Fibroblast of skin of left quadriceps (primary cell): Measurements from ENCODE around the gene CAMTA1.

Experiments
- DNase-seq, 2 experiments: peaks; one replicate each; pipeline ENCODE4 v3.0.0-alpha.2; 2013; ENCODE audit warnings: low read depth in 2 of 2

Gene CAMTA1

DNA sequence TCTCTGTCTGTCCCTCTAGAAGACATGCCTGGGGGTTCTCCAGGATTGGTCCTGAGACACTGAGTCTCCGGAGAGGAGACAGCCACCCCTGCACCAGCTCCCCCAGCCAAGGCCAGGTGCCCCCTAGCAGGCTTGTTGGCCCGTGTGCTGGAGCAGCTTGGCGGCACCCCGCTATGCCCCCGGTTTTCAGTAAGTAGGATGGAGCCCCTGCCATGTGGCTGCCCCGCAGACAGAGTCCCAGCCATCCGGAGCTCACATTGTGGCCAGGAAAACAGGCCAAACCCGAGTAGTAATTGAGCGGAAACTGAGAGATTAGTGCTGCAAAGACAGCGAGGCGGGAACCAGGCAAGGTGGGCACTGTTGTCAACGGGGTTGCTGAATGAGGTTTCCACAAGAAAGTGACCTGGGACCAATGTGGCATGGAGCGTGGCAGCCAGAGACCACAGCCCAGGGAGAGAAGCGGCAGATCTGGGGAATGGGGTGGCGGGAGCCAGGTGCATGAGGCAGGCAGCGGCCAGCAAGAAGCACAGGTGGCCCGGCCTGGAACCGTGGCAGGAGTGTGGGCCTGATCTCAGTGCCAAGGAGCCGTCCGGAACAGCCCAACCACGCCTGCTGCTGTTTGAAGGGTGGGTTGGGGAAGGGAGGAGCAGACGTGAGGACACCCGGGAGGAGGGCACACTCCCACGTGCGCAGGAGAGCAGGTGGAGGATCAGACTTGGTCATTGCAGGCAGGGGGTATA is 848.4 kb downstream of the CAMTA1 start:
- DNase-seq: no peak

DNA sequence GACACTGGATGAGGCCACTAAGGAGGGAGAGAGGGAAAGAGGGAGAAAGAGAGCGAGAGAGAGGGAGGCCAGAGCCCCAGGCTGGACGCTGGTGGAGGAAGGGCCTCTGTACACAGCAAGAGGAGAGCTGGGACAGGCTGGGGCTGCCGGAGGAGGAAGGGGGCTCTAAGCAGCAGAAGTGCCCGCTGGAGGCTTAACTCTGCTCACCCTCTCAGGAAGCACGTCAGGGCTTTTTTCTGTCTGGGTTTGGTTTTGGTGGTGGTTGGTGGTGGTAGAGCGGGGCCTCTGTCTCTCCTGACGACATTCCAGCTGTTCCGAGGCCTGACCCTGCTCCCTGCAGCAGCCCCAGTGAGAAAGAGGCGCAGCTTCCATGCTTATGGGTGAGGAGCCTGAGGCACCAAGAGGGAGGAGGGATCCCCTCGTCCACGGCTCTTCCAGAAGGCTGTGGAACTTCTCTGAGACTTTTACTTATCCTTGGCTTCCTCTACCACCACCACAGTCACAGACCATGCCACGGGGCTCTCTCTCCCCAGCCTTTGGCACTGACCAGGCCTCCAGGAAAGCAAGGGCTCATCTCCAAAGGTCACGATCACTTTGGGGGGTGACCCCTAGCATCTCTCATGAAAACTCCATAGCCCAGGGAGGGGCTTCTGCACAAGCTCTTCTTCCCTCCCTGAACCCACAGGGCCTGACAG is 849.4 kb downstream of the CAMTA1 start:
- DNase-seq: no peak

DNA sequence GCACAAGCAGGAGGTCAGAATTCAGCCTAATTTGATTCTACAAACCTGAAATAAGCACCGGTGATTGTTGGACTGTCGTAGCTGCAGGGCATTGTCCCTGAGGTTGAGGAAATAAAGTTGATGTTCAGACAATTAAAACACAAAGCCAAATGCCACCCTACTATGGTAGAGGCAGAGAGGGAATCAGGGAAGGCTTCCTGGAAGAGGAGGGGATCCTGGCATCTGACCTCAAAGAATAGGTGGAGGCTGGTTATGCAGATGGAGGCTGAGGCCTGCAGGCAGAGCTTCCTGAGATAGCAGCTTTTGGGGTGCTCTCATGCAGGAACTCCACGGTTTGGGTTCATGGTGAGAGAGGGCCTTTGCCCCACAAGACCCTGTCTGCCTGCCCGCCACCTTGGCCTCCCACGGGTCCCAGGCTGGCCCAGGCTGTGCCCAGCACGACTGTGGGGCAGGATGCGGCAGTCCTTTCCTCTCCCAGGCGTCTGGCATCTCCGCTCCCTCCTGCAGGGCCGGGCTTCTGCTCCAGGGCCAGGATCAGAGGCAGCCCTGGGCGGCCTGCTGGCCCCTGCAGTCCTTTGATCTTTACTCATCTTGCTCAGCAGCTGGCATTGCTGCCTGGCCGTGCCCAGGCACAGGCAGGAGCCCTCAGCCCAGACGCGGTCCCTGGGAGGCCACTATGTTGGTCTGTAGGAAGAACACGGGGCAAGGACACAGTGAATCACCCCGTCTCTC is 851.7 kb downstream of the CAMTA1 start:
- DNase-seq: no peak

DNA sequence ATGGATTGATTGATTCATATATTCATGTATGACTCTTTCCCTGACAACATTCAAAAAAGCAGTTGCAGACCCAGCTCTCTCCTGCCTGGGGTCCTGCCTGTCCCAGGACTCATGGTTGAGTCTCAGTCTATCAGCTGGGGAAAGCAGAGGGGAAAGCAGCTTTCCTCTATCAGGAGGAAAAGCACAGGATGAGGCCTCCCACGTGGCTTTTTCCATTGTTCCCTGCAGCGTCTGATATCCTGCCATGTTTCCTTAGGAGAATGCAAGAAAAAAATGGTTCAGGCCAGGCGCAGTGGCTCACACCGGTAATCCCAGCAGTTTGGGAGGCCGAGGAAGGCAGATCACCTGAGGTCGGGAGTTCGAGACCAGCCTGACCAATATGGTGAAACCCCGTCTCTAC is 852.8 kb downstream of the CAMTA1 start:
- DNase-seq: no peak

DNA sequence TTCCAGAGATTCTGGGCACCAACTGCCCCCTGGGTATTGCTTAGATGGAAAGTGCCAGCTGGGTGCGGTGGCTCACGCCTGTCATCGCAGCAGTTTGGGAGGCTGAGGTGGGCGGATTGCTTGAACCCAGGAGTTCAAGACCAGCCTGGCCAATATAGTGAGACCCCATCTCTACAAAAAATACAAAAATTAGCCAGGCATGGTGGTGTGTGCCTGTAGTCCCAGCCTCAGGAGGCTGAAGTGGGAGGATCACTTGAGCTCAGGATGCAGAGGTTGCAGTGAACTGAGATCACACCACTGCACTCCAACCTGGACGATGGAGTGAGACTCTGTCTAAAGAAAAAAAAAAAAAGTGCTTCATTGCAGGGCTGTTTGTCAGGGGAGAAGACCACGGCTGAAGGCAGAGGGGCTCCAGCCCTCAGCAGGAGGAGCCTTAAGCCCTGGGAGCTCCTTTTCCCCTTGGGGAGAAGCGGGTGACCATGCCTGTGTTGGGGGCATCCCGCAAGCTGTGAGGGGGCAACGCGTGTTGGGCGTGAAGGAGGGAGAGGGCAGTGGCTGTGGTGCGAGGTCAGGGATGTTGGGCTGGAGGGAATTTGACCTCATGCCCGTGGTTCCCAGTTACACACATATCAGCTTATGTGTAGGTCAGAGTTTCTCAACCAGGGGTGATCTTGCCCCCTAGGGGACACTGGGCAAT is 854.3 kb downstream of the CAMTA1 start:
- no peak for DNase-seq

DNA sequence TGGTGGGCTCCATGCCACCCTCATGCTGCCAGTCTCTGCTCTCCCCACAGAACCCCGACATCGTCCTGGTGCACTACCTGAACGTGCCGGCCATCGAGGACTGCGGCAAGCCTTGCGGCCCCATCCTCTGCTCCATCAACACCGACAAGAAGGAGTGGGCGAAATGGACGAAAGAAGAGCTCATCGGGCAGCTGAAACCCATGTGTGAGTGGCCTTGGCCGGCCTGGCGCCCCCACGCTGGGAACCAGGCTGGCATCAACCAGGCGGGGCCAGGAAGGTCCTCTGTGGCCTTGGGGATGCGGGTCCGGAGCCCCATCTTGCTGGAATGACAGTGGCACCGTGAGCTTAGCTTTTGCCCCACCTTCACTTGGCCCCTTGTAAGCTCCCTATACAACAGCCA is 855.1 kb downstream of the CAMTA1 start:
- DNase-seq: no peak

DNA sequence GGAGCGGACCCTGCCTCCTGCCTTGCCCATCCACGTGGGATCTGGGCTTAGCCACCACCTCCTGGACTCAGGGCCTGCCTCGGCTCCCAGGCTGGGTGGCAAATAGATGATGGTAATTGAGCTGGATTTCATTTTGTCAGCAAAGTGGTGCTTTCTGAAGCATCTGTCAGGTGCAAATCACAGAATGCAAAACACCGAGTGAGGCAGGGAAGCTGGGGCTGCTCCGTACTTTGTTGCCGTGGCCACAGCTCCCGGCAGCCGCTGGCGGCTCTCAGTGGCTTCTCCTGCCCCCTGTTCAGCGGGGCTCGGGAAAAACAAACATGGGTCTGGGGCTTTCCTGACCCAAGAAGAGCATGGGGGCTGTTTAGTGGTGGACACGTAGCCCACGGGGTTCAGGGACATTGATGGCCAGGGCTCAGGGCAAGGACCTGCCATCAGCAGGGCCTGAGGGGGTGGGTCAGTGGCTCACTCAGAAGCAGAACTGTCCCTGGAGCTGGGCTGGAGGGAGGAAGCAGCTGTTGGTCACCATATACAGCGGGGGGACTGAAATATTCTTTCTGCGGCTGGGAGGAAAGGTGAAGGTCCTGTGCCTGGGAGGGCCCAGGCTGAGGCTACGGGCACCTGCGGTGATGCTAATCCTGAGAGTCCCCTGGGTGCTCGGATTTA is 855.8 kb downstream of the CAMTA1 start:
- DNase-seq: no peak

DNA sequence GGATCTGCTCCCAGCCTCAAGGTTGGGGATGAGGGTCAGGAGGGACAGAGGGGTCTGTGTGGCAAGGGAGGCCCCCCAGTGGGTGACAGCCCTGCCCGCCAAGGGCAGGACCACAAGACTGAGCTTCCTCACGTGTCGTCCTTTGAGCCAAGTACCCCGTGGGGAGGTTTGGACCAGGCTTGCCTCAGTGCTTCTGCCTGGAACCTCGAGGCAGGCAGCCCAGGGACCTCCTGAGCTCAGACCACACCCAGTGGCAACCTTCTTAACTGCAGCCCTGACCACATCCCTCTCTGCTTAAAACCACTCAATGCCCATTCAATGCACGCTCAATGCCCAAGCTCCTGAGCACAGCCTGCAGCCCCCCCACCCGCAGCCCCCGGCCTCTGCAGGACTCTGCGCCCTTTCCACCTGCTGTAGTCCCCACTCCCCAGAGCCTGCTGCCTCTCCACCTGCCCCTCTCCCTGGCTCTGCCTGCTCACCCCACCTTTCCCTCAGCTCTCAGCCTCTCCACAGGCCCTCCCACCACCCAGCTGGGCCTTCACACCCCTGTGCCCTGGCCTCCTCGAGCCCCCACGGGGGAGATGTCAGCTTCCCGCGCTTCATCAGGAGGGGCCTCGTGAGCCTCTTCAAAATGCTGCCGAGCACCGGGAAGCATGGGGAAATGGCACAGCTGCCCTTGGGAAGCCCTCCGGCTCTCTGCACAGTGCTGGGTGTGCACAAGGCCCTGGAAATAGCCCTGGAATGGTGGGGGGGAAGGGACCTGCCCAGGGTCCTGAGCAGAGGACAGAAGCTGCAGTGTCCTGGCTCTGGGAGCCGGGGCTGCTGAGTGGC is 856.5 kb downstream of the CAMTA1 start:
- DNase-seq: no peak

DNA sequence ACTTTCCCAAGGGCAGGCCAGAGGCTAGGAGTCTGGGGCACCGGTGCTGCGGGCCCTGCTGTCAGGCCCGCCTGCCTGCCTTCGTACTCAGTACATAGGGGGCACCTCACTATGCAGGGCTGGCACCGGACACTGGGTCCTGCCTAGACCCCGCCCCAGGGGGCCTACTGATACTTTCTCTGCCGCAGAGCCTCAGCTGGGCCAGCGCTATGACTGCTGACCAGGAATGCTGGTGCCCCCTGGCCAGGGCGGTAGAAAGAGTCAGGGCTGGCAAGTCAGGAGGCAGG is 857.1 kb downstream of the CAMTA1 start:
- DNase-seq: no peak

DNA sequence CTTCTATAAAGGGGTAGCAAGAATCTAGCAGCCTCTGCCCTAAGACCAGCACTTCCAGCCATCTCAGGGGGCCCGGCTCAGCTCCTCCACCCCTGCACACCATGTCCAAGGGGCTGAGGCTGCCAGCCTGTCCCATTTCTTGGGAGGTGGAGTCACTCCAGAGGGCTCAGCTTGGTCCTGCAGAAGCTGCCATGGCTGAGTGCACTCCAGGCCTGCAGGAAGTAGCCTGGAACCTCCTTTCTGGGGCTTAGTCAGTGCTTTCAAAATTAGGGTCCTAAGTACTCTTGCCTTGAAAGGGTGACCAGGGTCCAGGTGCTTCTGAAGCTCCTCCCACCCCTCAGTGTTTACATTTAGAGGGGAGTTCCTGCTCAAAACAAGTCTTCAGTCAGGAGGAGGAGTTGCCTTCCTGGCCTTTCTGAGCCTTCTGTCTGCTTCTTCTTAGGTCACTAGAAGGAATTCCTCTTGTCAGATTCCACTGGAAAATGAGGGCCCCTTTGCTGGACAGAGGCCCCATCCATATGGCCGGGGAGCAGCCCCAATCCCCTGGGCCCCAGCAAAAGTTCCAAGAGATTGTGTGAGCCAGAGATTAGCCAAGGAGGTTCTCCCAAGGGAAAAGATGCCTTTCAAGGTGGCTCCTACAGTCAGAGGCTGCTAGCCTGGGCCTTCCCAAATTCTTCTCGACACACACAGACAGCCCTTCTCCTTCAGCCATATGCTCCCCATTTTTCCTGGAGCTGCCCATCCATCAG is 857.7 kb downstream of the CAMTA1 start:
- DNase-seq: peak in 1 of 2 experiments; percentile 10

DNA sequence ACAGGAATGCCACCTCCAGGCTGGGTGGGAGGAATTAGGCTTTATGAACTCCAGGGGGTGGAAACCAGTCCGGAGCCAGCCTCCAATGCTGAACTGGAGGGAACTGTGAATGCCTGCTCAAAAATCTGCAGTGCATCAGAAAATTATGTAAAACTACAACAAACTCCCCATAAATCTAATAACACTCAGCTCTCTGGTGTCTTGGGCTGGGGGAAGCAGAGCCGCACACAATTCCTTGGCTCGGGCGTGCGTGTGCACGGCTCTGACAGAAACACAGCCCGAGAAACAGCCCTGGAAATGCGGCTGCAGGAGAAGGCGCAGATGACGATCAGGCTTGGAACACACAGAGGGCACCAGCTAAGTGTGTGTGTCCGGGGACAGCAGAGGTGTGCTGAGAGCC is 858.3 kb downstream of the CAMTA1 start:
- DNase-seq: peak in 1 of 2 experiments; percentile 25

DNA sequence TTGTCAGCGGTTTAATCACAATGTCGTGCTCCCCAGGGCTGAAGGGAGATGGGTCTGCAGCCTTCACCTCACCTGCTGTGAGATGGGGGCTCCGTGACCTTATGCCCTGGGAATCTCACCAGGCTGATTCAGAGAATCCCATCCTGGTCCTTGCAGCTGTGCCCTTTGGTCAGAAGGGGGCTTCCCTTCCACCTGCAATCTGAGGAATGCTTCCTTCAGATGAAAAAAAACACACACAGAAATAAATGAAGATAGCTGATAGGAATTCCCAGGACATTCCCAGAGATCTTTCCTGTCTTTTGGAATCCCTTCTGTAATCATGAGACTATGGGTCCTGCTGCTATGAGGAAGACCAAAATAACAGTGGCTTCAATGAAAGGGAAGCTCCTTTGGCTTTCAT is 858.8 kb downstream of the CAMTA1 start:
- no peak for DNase-seq

DNA sequence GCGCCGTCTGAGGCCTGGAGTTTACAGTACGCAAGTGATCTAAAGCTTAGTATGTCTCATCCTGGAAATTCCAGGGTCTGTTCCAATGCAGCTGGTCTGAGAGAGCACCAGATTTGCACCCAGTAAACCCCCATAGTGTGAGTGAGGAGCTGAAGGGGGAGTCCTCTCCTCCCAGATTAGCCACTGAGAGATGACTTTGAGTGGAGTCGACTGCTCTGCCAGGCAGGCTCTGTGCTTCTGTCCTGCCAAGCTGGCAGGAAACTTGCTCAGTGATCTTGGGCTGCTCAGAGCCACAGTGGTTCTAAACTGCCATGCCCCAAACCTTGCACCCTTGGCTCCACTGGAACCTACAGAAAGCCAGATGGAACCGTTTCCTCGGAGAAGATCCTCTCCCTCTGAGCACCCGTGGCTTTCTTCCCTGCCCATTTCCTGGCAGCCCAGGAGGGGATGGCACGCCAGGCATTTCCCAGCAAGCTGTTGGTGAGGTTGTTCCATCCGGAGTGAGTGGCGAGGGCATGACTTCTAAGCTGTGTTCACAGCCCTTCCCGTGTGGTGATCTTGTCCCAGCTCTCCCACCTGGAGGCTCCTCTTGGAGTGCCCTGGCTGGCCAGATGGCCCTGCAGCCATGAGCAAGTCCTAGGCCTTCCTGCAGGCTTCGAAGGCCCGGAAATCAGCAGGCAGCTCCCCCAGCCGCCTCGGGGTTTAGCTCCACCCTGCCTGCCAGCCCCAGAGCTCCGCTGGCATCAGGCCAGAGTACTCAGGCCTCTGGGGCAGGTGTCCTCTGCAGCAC is 859.9 kb downstream of the CAMTA1 start:
- no peak for DNase-seq

DNA sequence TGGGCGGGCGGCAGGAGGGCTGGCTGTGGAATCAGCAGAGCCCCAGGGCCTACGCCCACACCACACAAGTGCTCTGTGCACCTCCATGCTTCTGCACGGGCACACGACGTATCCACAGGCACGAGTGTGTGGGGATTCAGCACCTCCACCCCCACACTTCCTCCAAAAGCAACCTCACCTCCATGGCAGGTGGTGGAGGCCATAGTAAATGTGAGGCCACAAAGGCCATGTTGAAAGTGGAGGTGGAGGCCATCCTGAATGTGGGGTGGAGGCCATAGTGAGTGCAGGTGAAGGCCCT is 860.4 kb downstream of the CAMTA1 start:
- no peak for DNase-seq

DNA sequence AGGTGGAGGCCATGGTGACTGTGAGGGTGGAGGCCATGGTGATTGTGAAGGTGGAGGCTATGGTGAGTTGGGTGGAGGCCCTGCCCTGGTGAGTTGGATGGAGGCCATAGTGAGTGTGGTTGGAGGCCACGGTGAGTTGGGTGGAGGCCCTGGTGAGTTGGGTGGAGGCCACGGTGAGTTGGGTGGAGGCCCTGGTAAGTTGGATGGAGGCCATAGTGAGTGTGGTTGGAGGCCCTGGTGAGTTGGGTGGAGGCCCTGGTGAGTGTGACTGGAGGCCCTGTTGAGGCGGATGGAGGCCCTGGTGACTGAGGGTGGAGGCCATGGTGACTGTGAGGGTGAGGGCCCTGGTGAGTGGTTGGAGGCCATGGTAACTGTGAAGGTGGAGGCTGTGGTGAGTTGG is 860.9 kb downstream of the CAMTA1 start:
- DNase-seq: no peak

DNA sequence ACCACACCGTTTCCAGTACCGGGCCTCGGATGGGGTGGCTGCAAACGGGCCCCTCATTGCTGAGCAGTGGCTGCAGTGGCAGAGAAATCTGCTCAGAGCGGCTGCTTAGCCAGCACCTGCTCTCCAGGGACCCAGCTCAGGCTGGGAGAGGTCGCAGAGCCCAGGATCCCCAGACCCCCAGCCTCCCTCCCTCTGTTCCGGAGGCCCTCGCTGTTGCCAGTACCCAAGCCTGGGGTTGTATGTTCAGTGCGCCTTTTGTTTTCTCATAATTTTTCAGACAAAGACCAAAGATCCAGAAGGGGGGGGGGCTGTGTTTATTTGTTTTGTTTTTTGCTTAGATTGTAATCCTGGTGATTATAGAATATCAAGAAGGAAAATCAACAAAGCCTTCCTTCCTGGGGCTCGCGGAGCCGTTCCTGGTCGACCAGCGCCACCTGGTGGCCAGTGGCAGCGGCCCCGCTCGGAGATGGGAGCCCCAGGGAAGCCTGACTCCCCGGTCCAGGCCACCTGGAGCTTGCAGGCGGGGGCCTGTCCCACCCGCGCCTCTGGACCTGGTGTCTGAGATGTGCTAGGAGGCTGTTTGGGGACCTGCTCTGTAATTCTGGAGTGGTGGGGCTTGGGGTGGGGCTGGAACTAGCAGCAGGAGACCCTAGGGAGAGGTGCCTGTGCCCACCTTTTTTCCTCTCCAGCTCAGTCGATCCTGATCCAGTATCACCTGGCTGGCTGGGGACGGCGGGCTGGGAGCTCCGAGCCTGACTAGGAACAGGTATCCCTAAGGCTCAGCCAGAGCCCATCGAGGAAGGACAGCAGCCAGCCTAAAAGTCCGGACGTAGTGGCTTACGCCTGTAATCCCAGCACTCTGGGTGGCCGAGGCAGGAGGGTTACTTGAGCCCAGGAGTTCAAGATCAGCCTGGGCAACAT is 862.0 kb downstream of the CAMTA1 start:
- DNase-seq: no peak

DNA sequence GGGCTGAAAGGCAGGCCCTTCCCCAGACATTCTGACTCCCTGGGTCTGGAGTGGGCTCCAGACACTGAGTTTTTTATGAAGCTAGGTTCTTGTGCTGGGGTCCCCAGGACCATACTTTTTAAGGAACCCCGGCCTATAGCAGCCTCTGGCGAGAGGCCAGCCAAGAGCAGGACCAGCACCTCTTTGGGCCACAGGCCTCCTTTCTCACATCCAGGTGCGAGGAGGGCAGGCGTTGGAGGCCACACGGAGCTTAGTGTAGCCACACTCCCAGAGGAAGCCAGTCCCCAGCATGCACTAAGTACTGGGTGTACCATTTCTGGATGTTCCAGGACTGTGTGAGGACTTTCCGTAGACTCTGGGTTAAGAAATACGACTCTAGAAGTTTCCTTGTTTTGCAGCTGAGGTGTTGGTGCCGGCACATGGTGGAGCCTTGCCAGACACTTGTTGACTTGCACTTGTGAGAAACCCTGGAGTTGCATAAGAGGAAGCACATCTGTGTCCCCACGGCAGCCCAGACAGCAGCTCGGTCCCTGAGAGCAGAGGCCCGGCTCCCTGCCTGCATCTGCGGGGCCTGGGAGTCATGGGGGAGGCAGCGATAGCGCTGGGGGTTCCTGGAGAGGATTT is 863.6 kb downstream of the CAMTA1 start:
- DNase-seq: no peak

DNA sequence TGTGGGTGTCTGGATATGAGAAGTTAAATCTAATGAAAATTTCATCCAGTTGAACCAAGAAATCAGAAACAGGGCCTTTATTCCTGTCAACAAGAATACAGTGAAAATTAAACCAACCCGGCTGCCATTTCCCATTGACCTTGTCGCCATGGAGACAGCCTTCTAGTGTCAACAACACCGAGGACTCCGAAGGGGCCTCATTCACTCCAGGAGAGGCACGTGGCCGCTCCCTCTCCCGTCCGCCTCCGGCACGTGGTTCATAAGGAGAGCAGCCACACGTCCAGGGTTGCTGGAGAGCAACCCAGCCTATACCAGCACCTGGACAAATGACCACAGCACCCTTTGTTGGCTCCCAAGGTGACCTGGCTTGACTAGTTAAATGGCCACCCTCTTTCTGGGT is 865.5 kb downstream of the CAMTA1 start:
- DNase-seq: no peak
